HEK293T (cell line): ENCODE results near the gene SENP3.

ENCODE experiments used
- CTCF ChIA-PET: fragments of 350-600 bp; formaldehyde crosslinking; extraction: SDS; loops from one replicate; lab custom pipeline; 2021; ENCODE audit warnings: antibody characterized with exemption, inconsistent platforms; lab: Yijun Ruan, JAX
- POLR2A ChIA-PET: fragments of 350-600 bp; formaldehyde crosslinking; extraction: SDS; loops from one replicate; lab custom pipeline; 2020; ENCODE audit warnings: antibody characterized with exemption, inconsistent platforms; lab: Yijun Ruan, JAX
- DNase-seq: peaks from one replicate; pipeline ENCODE4 v3.0.0; 2012; ENCODE audit warnings: mixed read lengths; ENCODE audit errors: extremely low spot score
- ARNT ChIP-seq: fragments of 450-650 bp; IDR thresholded peaks from 2 replicates; pipeline ENCODE4 v1.6.1; 2017; ENCODE audit warnings: mild to moderate bottlenecking
- BHLHE40 ChIP-seq: fragments of 450-650 bp; IDR thresholded peaks from 2 replicates; pipeline ENCODE4 v1.6.1; 2016; ENCODE audit warnings: mild to moderate bottlenecking, moderate library complexity, borderline replicate concordance
- CTBP1 ChIP-seq: fragments of 450-650 bp; IDR thresholded peaks from 2 replicates; pipeline ENCODE4 v1.6.1; 2016; ENCODE audit warnings: borderline replicate concordance
- ELF4 ChIP-seq: fragments of 450-650 bp; IDR thresholded peaks from 2 replicates; pipeline ENCODE4 v1.6.1; 2017; ENCODE audit warnings: antibody characterized with exemption
- FOXA1 ChIP-seq: fragments of 450-650 bp; IDR thresholded peaks from 2 replicates; pipeline ENCODE4 v1.6.1; 2016; ENCODE audit warnings: mild to moderate bottlenecking
- FOXK2 ChIP-seq: fragments of 450-650 bp; IDR thresholded peaks from 2 replicates; pipeline ENCODE4 v1.6.1; 2016; ENCODE audit warnings: mild to moderate bottlenecking
- FOXM1 ChIP-seq: fragments of 450-650 bp; IDR thresholded peaks from 2 replicates; pipeline ENCODE4 v1.6.1; 2017; ENCODE audit warnings: mild to moderate bottlenecking, borderline replicate concordance
- HDGF ChIP-seq: fragments of 450-650 bp; IDR thresholded peaks from 2 replicates; pipeline ENCODE4 v1.6.1; 2017; ENCODE audit warnings: antibody characterized with exemption, borderline replicate concordance
- L3MBTL2 ChIP-seq: fragments of 450-650 bp; conservative IDR thresholded peaks from 2 replicates; pipeline ENCODE4 v1.6.1; 2016; ENCODE audit warnings: mild to moderate bottlenecking
- LEF1 ChIP-seq: fragments of 450-650 bp; IDR thresholded peaks from 2 replicates; pipeline ENCODE4 v1.6.1; 2017; ENCODE audit warnings: mild to moderate bottlenecking, borderline replicate concordance
- NFRKB ChIP-seq: fragments of 450-650 bp; IDR thresholded peaks from 2 replicates; pipeline ENCODE4 v1.6.1; 2016; ENCODE audit warnings: mild to moderate bottlenecking, moderate library complexity
- PKNOX1 ChIP-seq: fragments of 450-650 bp; IDR thresholded peaks from 2 replicates; pipeline ENCODE4 v1.6.1; 2016
- SP1 ChIP-seq: fragments of 450-650 bp; IDR thresholded peaks from 2 replicates; pipeline ENCODE4 v1.6.1; 2017
- SUZ12 ChIP-seq: fragments of 450-650 bp; IDR thresholded peaks from 2 replicates; pipeline ENCODE4 v1.6.1; 2016; ENCODE audit warnings: mild to moderate bottlenecking
- TARDBP ChIP-seq: fragments of 450-650 bp; IDR thresholded peaks from 2 replicates; pipeline ENCODE4 v1.6.1; 2016
- ZNF384 ChIP-seq: fragments of 450-650 bp; IDR thresholded peaks from 2 replicates; pipeline ENCODE4 v1.6.1; 2016

SENP3 gene

GRCh38 chr17:7613769-7614424 is 52.2 kb downstream of the SENP3 start:
- TF ChIP-seq SP1, result no peak
- peak; percentile 38 for TF ChIP-seq L3MBTL2
- POLR2A ChIA-PET, result interaction anchor here (0.6 to 4.4 kb wide), 9 partner anchors 11 to 73 kb away, joined by 4 to 40 read pairs (median 7); partner anchors contain the start of genes MPDU1, SAT2, TP53 and WRAP53
- DNase-seq, result no peak
- CTCF ChIA-PET, result interaction anchor here (1.0 kb wide), 1 partner anchor 19 kb away, joined by 4 read pairs; no protein-coding TSS in a partner anchor

GRCh38 chr17:7614425-7615264 is 52.9 kb downstream of the SENP3 start, which contains the start of gene FXR2:
Gene FXR2, minus strand, starts transcription at chr17:7614897. Its CDS starts 365 bp downstream, at chr17:7614532.
- ChIA-PET CTCF (interaction anchor here (0.6 to 1.5 kb wide), 8 partner anchors 12 to 834 kb away, joined by 3 to 6 read pairs (median 4); partner anchors contain the start of genes TP53 and WRAP53), POLR2A (interaction anchor here (0.6 to 4.4 kb wide), 15 partner anchors 10 to 102 kb away, joined by 3 to 40 read pairs (median 5); partner anchors contain the start of genes ATP1B2, DNAH2, MPDU1 and SAT2)
- TF ChIP-seq SP1, result no peak
- no peak for TF ChIP-seq ZNF384
- no peak for TF ChIP-seq BHLHE40
- TF ChIP-seq L3MBTL2, result no peak
- no peak for TF ChIP-seq CTBP1
- no peak for TF ChIP-seq ARNT
- no peak for TF ChIP-seq FOXM1
- no peak for TF ChIP-seq TARDBP
- peak; percentile 99 for DNase-seq

- no peak for TF ChIP-seq ELF4
- TF ChIP-seq ZNF384, result peak; percentile 99
- CTCF ChIA-PET, result interaction anchor here (0.6 to 1.5 kb wide), 7 partner anchors 11 to 835 kb away, joined by 3 to 6 read pairs (median 4); partner anchors contain the start of genes TP53 and WRAP53
- POLR2A ChIA-PET, result interaction anchor here (0.6 to 4.4 kb wide), 12 partner anchors 10 to 102 kb away, joined by 3 to 40 read pairs (median 6); partner anchors contain the start of genes ATP1B2, DNAH2, MPDU1 and SAT2
- DNase-seq, result no peak
These were observed 53.6 kb downstream of the SENP3 start for GRCh38 chr17:7615265-7615747.

GRCh38 chr17:7618608-7619007 is 56.9 kb downstream of the SENP3 start:
- TF ChIP-seq PKNOX1, result no peak
- TF ChIP-seq ZNF384, result no peak
- no peak for TF ChIP-seq NFRKB
- no peak for TF ChIP-seq FOXA1
- no peak for TF ChIP-seq L3MBTL2
- no peak for TF ChIP-seq SUZ12
- TF ChIP-seq ARNT, result no peak
- TF ChIP-seq TARDBP, result no peak
- no peak for TF ChIP-seq HDGF
- TF ChIP-seq ELF4, result no peak
- no peak for TF ChIP-seq FOXM1
- TF ChIP-seq FOXK2, result no peak
- no peak for TF ChIP-seq LEF1
- no peak for TF ChIP-seq SP1
- TF ChIP-seq BHLHE40, result no peak
- no peak for TF ChIP-seq CTBP1
- no peak for DNase-seq
- POLR2A ChIA-PET, result interaction anchor here (1.3 to 2.8 kb wide), 3 partner anchors 9 to 69 kb away, joined by 4 to 9 read pairs (median 5); partner anchors contain the start of genes SAT2, TP53 and WRAP53
- CTCF ChIA-PET, result interaction anchor here (0.6 kb wide), 1 partner anchor 500 kb away, joined by 3 read pairs; no protein-coding TSS in a partner anchor

GRCh38 chr17:7620835-7621234 is 59.1 kb downstream of the SENP3 start:
- ChIA-PET CTCF (interaction anchor here (0.6 kb wide), 1 partner anchor 82 kb away, joined by 3 read pairs; no protein-coding TSS in a partner anchor), POLR2A (interaction anchor here (1.5 kb wide), 1 partner anchor 67 kb away, joined by 5 read pairs; the partner anchor contains the start of gene TP53)
- TF ChIP-seq SP1 (no peak), ZNF384 (no peak), FOXM1 (no peak), PKNOX1 (no peak), NFRKB (no peak), FOXK2 (no peak), BHLHE40 (no peak), CTBP1 (no peak), L3MBTL2 (no peak), FOXA1 (no peak), LEF1 (no peak), HDGF (no peak), SUZ12 (no peak), TARDBP (no peak), ELF4 (no peak), ARNT (no peak)
- no peak for DNase-seq
